Measurements from ENCODE around the gene FBXO17. TPM values are rescaled to one million over a fixed set of nuclear protein-coding genes. Genes with fewer than 3 reads are reported as not detected.
A peak's percentile ranks its signal among the peaks of the same experiment; 100 is the strongest.

FBXO17 gene
- total RNA-seq, 1 experiment from 2014 or later, result 8.1 TPM

DNA sequence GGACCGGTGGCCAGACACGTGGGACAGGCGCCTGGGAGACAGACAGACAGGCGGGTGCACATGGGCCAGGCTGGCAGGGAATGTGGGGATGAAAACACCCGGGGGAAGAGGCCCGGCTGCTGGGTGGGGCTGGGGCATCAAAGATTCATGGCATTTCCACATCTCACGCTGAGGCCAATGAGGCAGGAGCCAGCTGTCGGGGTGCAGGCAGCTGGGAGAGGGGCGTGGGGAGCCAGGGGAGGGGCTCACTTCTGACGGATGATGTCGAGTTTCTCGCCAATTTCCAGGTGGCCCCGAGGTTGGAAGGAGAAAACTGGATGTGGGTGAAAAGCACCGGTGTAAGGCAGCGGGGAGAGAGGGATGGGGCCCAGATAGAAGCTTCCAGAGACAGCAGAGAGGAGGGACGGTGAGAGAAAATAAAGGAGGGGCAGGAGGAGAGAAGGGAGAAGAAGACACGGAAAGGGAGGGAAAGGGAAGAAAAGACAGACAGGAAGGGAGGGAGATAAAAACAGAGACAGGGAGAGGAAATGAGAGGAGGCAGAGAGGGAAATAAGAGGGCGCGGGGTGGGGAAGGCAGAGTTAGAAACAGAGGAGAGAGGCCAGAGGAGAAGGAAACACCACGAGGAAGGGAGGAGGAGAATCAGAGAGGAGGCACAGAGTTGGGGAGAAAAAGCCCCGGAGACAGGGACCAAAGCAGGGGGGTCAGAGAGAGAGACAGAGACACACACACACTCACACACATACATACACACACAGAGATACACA lies 55.5 kb downstream of the FBXO17 start:
- no peak overlapping the region for H3K4me2 ChIP-seq
- H3K9me3 ChIP-seq (ENCODE audit: insufficient read depth, low read depth), result no peaks in the 10 kb centered on the region
- no peaks in the 10 kb centered on the region for H3K36me3 ChIP-seq (ENCODE audit: low read depth)
- H3K9me2 ChIP-seq (ENCODE audit: insufficient read depth), result no peaks in the 10 kb centered on the region
- DNase-seq, result no peak
- H4K20me1 ChIP-seq (ENCODE audit: insufficient read depth), result no peaks in the 10 kb centered on the region
- H3K4me3 ChIP-seq, result no peak overlapping the region
- H3F3A ChIP-seq (ENCODE audit: insufficient read depth, low read depth), result peaks cover 7% of the 10 kb centered on the region; the same call in 1 of the 2 replicates
- H3K79me2 ChIP-seq (ENCODE audit: low read depth), result no peaks in the 10 kb centered on the region
- CTCF ChIA-PET, result no interaction called here
- intact Hi-C loops (cut with micrococcal nuclease; ENCODE audit: unreplicated experiment), result no loop called here
- BruUV-seq (replicated peaks), result no TSS peak
- TF ChIP-seq CTCF (conservative IDR thresholded peaks at IDR 0.05) (no peak), EZH2 (IDR thresholded peaks at IDR 0.05; ENCODE audit: low read depth) (no peak)
- H3K27ac ChIP-seq, result no peak overlapping the region
- no peaks in the 10 kb centered on the region for H3K4me1 ChIP-seq (replicated peaks; ENCODE audit: insufficient read depth)
- POLR2A ChIA-PET (ENCODE audit: unreplicated experiment), result no interaction called here
- H2AFZ ChIP-seq, result no peak overlapping the region
- no peaks in the 10 kb centered on the region for H3K27me3 ChIP-seq (ENCODE audit: insufficient read depth, low read depth)

GRCh38 chr19:38918526-38918925 lies 57.0 kb downstream of the FBXO17 start:
- H3K4me1 ChIP-seq (replicated peaks; ENCODE audit: insufficient read depth), result no peaks in the 10 kb centered on the region
- H3K4me3 ChIP-seq, result no peak overlapping the region
- H3F3A ChIP-seq (ENCODE audit: insufficient read depth, low read depth), result peaks cover 7% of the 10 kb centered on the region; the same call in 1 of the 2 replicates
- DNase-seq, result no peak
- intact Hi-C loops (cut with micrococcal nuclease; ENCODE audit: unreplicated experiment), result no loop called here
- no peak overlapping the region for H3K4me2 ChIP-seq
- H3K9me3 ChIP-seq (ENCODE audit: insufficient read depth, low read depth), result no peaks in the 10 kb centered on the region
- ChIA-PET CTCF (interaction anchor here (0.5 kb wide), 1 partner anchor 25 kb away, joined by 10 read pairs; no protein-coding TSS in a partner anchor), POLR2A (ENCODE audit: unreplicated experiment) (no interaction called here)
- TF ChIP-seq CTCF (conservative IDR thresholded peaks at IDR 0.05) (no peak), EZH2 (IDR thresholded peaks at IDR 0.05; ENCODE audit: low read depth) (no peak)
- no peaks in the 10 kb centered on the region for H3K36me3 ChIP-seq (ENCODE audit: low read depth)
- no peaks in the 10 kb centered on the region for H3K79me2 ChIP-seq (ENCODE audit: low read depth)
- H3K27me3 ChIP-seq (ENCODE audit: insufficient read depth, low read depth), result no peaks in the 10 kb centered on the region
- H3K27ac ChIP-seq, result no peak overlapping the region
- H3K9me2 ChIP-seq (ENCODE audit: insufficient read depth), result no peaks in the 10 kb centered on the region
- no peak overlapping the region for H2AFZ ChIP-seq
- BruUV-seq (replicated peaks), result no TSS peak
- no peaks in the 10 kb centered on the region for H4K20me1 ChIP-seq (ENCODE audit: insufficient read depth)

DNA sequence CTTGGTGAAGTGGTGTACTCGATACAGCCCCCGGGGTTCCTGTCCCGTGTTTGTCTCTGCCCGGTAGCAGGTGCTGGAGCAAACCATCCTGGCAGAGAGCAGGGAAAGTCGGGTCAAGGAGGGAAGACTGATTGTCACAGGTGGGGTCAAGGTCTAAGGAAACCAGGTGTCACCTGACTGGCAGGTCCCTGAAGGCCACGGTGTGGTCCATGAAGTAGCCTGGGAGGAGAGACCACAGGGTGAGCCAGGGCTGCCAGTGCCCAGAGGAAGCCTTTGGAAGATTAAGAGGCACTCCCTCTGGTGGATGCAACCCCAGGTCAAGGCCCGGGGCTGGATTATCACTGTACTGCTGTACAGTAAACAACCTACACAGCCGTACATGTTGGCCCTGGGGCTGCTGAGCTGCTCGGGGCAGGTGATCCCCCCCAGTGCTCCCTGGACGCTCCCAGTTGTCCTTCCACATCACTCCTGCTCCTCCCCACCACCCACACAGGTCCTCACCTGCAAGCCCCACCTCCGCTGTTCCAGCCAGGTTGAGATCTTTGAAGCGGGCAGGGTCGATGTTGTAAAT lies 57.5 kb downstream of the FBXO17 start:
- Histone ChIP-seq H3K36me3 (ENCODE audit: low read depth) (no peaks in the 10 kb centered on the region), H3K9me3 (ENCODE audit: insufficient read depth, low read depth) (no peaks in the 10 kb centered on the region), H3K4me2 (no peak overlapping the region), H4K20me1 (ENCODE audit: insufficient read depth) (no peaks in the 10 kb centered on the region), H3K4me1 (replicated peaks; ENCODE audit: insufficient read depth) (no peaks in the 10 kb centered on the region), H3K27me3 (ENCODE audit: insufficient read depth, low read depth) (no peaks in the 10 kb centered on the region), H3K9me2 (ENCODE audit: insufficient read depth) (no peaks in the 10 kb centered on the region), H3K4me3 (no peak overlapping the region), H3K27ac (no peak overlapping the region), H3F3A (ENCODE audit: insufficient read depth, low read depth) (peaks cover 9% of the 10 kb centered on the region; the same call in 1 of the 2 replicates), H3K79me2 (ENCODE audit: low read depth) (no peaks in the 10 kb centered on the region), H2AFZ (no peak overlapping the region)
- CTCF ChIA-PET, result no interaction called here
- POLR2A ChIA-PET (ENCODE audit: unreplicated experiment), result no interaction called here
- intact Hi-C loops (cut with micrococcal nuclease; ENCODE audit: unreplicated experiment), result no loop called here
- TF ChIP-seq EZH2 (IDR thresholded peaks at IDR 0.05; ENCODE audit: low read depth) (no peak), CTCF (conservative IDR thresholded peaks at IDR 0.05) (no peak; the same call in 1 of the 2 replicates)
- peak in 1 of 2 experiments; percentile 16 for DNase-seq
- no TSS peak for BruUV-seq (replicated peaks)
